Adipocyte (in vitro differentiated cells): Measurements from ENCODE around the gene HMCN2.

Experiments used
- DNase-seq: peaks from one replicate; pipeline ENCODE4 v3.0.0-alpha.2; 2015; ENCODE audit warnings: low read depth
- H3K27me3 ChIP-seq: replicated peaks from 2 replicates; pipeline ENCODE4 v1.7.0; 2013; ENCODE audit warnings: mild to moderate bottlenecking, low read length, moderate library complexity; ENCODE audit not compliant: control insufficient read depth, insufficient read depth
- H3K36me3 ChIP-seq: 2 replicates; pipeline ENCODE4 v1.7.0; 2013; ENCODE audit warnings: low read length, mild to moderate bottlenecking, moderate library complexity; ENCODE audit not compliant: control insufficient read depth, insufficient read depth, severe bottlenecking
- H3K4me1 ChIP-seq: 2 replicates; pipeline ENCODE4 v1.7.0; 2013; ENCODE audit warnings: mild to moderate bottlenecking, low read length, moderate library complexity; ENCODE audit not compliant: control insufficient read depth, insufficient read depth
- H3K4me3 ChIP-seq: 2 replicates; pipeline ENCODE4 v1.7.0; 2013; ENCODE audit warnings: mild to moderate bottlenecking, low read length, moderate library complexity
- H3K9ac ChIP-seq: 2 replicates; pipeline ENCODE4 v1.7.0; 2013; ENCODE audit warnings: mild to moderate bottlenecking, low read length, moderate library complexity
- H3K9me3 ChIP-seq: 2 replicates; pipeline ENCODE4 v1.7.0; 2013; ENCODE audit warnings: mild to moderate bottlenecking, low read length, moderate library complexity; ENCODE audit not compliant: control insufficient read depth

Gene HMCN2

DNA sequence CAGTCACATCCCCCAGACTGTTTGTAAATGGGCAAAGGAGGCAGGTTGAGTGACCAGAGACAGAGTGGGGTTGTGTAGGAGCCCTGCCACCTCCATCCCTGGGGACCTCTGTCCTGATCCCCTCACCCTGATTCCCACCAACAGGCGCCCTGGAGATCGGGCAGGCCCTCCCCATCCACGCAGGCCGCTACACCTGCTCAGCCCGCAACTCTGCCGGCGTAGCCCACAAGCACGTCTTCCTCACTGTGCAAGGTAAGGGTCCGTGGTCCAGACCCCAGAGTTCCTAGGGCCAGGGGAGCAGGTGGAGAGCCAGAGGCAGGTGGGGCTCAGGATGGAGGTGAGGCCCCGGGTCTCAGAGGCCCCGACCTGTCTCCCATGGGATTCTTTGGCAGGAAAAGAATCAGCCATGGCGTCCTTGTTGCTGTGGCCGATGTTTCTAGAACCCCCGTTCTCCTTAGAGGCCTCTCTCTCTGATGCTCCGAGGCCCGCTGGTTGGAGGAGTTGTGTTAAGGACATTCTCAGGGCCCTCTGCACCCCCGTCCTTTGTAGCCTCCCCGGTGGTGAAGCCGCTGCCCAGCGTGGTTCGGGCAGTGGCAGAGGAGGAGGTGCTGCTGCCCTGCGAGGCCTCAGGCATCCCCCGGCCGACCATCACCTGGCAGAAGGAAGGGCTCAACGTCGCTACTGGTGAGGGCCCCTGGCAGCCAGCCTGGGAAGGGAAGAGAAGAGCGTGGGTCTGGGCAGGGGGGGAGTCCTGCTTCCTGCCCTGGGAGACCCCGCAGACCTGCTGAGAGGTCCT is 137.3 kb downstream of the HMCN2 start:
- H3K4me1 ChIP-seq: peaks cover 3% of the 10 kb centered on the region
- H3K9ac ChIP-seq: no peak overlapping the region
- H3K27me3 ChIP-seq: peaks cover 57% of the 10 kb centered on the region
- no peak for DNase-seq
- no peak overlapping the region for H3K4me3 ChIP-seq
- H3K36me3 ChIP-seq: no peaks in the 10 kb centered on the region
- no peaks in the 10 kb centered on the region for H3K9me3 ChIP-seq

DNA sequence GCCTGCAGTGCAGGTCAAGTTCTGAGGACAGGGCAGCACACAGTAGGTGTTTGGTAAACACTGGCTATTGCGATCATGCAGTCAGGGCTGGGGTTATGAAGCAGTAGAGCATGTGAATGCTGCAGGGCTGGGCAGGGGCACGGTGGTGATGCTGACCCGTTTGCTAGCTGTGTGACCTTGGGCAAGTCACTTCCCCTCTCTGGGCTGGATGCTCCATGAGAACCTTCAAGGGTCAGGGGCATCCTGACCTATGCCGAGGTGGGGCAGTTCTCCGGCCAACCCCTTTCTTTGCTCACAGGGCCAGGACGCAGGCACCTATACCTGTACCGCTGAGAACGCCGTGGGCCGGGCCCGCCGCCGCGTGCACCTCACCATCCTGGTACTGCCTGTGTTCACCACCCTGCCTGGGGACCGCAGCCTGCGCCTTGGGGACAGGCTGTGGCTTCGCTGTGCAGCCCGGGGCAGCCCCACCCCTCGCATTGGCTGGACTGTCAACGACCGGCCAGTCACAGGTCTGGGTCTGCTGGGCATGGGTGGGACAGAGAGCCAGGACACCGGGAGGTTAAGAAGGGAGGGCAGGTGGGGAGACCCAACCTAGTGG is 140.2 kb downstream of the HMCN2 start:
- Histone ChIP-seq H3K4me3 (no peak overlapping the region), H3K36me3 (no peaks in the 10 kb centered on the region), H3K9me3 (no peaks in the 10 kb centered on the region), H3K9ac (no peak overlapping the region), H3K27me3 (peaks cover 63% of the 10 kb centered on the region), H3K4me1 (peaks cover 4% of the 10 kb centered on the region)
- no peak for DNase-seq

DNA sequence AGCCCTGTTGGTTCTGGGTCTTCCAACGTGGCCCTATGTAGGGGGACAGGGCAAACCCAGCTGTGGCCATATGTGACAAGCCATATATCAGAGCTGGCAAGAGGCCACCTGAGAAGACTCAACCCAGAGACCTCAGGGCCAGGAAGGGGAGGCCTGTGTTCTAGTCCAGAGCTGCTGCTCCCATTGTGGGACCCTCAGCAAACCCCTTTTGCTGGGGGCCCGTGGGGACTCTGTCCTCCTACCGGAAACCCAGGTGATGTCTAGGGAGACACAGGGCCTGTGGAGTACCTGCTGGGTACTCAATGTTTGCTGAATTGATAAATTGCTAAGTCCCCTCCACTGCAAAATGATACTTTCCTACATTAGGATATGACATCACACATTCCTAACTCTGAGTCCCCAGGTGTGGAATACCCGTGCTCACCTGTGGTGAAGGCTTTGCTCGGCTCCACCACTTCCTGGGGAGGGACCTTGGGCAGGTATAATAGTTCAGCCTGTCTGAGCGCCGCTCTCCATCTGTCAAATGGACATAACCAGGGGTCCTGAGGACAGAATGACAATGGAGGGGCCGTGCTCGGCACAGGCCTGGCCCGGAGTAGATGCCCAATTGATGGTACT is 140.8 kb downstream of the HMCN2 start:
- DNase-seq: no peak
- Histone ChIP-seq H3K36me3 (no peaks in the 10 kb centered on the region), H3K27me3 (peaks cover 61% of the 10 kb centered on the region), H3K9me3 (no peaks in the 10 kb centered on the region), H3K9ac (no peak overlapping the region), H3K4me1 (peaks cover 4% of the 10 kb centered on the region), H3K4me3 (no peak overlapping the region)

DNA sequence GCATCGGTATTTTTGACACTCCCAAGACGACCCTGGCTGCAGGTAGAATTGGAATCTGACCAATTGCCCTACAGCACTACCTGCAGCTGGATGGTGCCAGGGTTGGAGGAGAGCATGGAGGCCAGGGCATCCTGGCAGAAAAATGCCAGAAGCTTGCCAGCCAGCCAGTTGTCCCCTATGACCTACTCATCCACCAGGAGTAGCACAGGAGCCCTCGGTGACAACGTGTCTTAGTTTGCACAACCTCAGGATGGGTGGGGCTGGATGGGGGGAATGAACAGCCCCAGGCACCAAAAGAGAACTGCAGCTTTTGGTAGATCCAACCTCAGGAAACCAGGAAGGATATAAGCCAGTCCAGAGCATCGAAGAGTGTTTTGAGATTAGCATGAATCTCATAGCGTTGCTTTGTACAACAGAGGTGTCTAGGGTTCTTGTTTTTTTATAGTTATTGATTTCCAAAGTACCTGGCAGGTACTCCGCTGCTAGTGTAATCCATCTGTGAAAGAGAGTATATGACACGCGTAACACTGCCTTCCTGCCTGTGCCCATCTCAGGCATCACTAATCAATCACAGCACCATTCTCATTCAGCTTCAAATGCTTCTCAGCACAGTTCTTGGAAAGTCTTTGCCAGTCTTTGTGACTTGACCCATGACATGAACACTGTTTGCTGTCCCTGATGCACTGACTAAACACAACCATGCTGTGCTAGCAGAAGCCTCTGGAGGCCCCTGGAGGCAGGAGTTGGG is 142.5 kb downstream of the HMCN2 start:
- H3K4me3 ChIP-seq: no peak overlapping the region

DNA sequence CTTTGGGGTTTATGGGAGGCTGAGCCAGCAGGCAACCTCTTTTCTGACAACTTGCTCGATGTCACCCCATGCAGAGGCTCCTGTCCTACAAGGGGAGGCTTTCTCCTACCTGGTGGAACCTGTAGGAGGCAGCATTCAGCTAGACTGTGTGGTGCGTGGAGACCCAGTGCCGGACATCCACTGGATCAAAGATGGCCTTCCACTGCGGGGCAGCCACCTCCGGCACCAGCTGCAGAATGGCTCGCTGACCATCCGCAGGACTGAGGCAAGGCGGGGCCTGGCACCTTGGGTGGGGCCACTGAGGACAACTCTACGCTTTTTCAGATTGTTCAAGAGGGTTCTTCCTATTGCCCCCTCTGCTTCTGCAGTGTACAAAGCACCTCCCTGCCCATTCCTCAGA is 143.1 kb downstream of the HMCN2 start:
- H3K36me3 ChIP-seq: no peaks in the 10 kb centered on the region
- peaks cover 43% of the 10 kb centered on the region for H3K27me3 ChIP-seq
- no peak overlapping the region for H3K4me3 ChIP-seq
- no peak overlapping the region for H3K9ac ChIP-seq
- peaks cover 4% of the 10 kb centered on the region for H3K4me1 ChIP-seq
- DNase-seq: no peak
- no peaks in the 10 kb centered on the region for H3K9me3 ChIP-seq

More for the DNA sequence above, 142.5 kb downstream of the HMCN2 start:
- Histone ChIP-seq H3K4me1 (peaks cover 4% of the 10 kb centered on the region), H3K36me3 (no peaks in the 10 kb centered on the region), H3K27me3 (peaks cover 46% of the 10 kb centered on the region), H3K9me3 (no peaks in the 10 kb centered on the region), H3K9ac (no peak overlapping the region)
- no peak for DNase-seq

DNA sequence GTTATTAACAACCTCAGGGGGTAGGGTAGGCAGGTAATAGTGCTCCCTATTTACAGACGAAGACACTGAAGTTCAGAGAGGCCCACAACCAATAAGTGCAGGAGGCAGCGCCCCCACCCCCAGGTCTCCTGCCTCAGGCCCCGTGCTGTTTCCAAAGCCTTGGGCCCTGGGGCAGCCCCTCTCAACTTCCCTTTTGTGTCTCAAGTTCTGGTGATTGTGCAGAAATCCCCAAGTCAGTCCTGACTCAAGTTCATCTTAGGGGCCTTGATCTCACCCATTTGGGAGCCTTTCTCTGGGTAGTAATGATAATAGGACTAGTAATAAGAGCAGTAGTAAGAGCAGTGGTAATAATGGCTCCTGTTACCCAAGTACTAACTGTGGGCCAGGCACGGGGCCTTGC is 143.7 kb downstream of the HMCN2 start:
- H3K9me3 ChIP-seq: no peaks in the 10 kb centered on the region
- H3K4me3 ChIP-seq: no peak overlapping the region
- no peaks in the 10 kb centered on the region for H3K36me3 ChIP-seq
- H3K27me3 ChIP-seq: peaks cover 37% of the 10 kb centered on the region
- no peak for DNase-seq
- H3K4me1 ChIP-seq: peaks cover 4% of the 10 kb centered on the region
- no peak overlapping the region for H3K9ac ChIP-seq

DNA sequence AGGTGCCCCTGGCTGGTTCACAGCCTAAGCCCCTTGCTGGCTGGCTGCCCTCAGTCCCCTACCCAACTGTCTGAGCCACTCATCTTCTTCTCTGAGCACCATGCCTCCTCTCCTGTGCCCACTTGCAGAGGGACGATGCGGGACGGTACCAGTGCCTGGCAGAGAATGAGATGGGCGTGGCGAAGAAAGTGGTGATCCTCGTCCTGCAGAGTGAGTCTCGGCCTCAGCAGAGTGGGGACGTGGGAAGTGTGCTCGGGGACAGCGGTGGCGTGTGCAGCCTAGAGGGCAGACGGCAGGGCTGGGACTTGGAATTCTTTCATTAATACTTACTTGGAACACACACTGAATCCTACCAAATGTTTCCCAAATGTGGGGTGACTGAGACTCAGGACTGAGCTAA is 144.9 kb downstream of the HMCN2 start:
- H3K4me3 ChIP-seq: no peak overlapping the region
- peaks cover 33% of the 10 kb centered on the region for H3K27me3 ChIP-seq
- no peaks in the 10 kb centered on the region for H3K36me3 ChIP-seq
- peaks cover 4% of the 10 kb centered on the region for H3K4me1 ChIP-seq
- H3K9ac ChIP-seq: no peak overlapping the region
- DNase-seq: no peak
- H3K9me3 ChIP-seq: no peaks in the 10 kb centered on the region

DNA sequence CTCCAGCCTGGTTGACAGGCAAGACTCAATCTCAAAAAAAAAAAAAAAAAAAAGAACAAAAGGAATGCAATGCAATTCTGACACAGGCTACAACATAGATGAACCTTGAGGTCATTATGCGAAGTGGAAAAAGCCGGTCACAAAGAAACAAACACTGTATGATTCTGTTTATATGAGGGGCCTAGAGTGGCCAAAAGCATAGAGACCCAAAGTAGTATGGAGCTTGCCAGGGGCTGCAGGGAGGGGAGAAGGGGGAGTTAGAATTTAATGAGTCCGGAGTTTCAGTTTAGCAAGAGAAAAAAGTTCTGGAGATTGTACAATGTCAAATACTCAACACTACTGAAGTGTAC is 146.0 kb downstream of the HMCN2 start:
- Histone ChIP-seq H3K4me1 (peaks cover 4% of the 10 kb centered on the region), H3K9ac (no peak overlapping the region), H3K27me3 (peaks cover 33% of the 10 kb centered on the region), H3K36me3 (no peaks in the 10 kb centered on the region), H3K4me3 (no peak overlapping the region), H3K9me3 (no peaks in the 10 kb centered on the region)
- peak; percentile 8 for DNase-seq

DNA sequence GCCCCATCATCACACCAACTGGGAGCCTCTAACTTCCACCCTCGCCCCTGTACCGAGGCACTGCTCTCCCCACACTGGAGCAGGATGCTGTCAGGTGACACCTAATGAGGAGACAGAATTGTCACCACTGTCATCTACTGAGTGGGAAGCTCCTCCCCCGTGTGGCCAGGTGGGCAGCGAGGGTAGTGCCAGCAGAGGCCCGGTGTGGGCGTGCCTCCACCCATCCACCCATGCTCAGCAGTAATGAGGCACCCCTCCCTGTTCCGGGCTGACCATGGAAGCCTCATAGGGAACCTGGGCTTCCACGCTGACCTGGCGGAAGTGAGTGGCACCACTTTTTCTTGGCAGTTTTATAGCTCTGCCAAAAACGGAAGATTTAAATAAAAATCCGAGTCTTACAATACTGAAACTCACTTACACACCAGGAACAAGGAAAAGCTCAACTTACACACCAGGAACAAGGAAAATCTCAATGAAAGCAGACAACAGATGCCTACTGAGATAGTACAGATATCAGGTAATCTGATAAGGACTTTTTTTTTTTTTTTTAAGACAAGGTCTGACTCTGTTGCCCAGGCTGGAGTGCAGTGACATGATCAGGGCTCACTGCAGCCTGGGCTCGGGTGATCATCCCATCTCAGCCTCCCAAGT is 148.6 kb downstream of the HMCN2 start:
- no peak overlapping the region for H3K9ac ChIP-seq
- DNase-seq: no peak

DNA sequence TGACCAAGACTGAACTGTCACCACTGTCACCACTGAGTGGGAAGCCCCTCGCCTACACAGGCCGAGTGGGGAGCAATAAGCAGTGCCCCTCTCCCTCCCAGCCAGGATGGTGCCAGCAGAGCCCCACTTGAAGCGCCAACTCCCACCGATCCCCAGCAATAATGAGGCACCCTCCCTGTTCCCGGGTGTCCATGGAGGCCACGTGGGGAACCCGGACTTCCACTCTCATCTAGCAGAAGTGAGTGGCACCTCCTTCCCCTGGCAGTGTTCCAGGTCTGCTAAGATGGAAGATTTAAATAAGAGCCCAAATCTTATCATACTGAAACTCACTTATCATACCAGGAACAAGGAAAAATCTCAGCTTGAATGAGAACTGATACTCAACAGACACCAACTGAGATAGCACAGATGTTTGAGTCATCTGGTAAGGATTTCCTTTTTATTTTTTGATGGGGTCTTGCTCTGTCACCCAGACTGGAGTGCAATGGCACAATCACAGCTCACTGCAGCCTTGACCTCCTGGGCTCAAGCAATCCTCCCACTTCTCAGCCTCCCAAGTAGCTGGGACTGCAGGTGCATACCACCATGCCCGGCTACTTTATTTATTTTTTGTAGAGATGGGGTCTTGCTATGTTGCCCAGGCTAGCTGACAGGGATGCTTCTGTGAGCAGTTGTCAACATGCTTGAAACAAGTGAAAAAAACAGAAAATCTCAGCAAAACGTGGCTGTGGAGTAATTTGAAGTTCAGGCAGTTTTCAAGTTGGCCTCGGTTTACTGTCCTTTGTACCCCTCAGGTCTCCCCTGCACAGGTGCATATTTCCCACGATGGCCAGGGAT is 149.6 kb downstream of the HMCN2 start:
- Histone ChIP-seq H3K9ac (no peak overlapping the region), H3K4me1 (no peaks in the 10 kb centered on the region), H3K4me3 (no peak overlapping the region), H3K36me3 (no peaks in the 10 kb centered on the region), H3K9me3 (no peaks in the 10 kb centered on the region), H3K27me3 (peaks cover 37% of the 10 kb centered on the region)
- no peak for DNase-seq

More for the DNA sequence above, 148.6 kb downstream of the HMCN2 start:
- H3K4me1 ChIP-seq: no peaks in the 10 kb centered on the region
- H3K4me3 ChIP-seq: no peak overlapping the region
- no peaks in the 10 kb centered on the region for H3K36me3 ChIP-seq
- H3K27me3 ChIP-seq: peaks cover 32% of the 10 kb centered on the region
- no peaks in the 10 kb centered on the region for H3K9me3 ChIP-seq
